Mesodermal cell (in vitro differentiated cells): Measurements from ENCODE around the gene ADAMTS16.

Experiments used
- H3K27ac ChIP-seq: 2 replicates; pipeline ENCODE4 v1.7.0; 2013; ENCODE audit warnings: mild to moderate bottlenecking, low read depth, low read length, moderate library complexity; ENCODE audit not compliant: severe bottlenecking
- H3K36me3 ChIP-seq: 2 replicates; pipeline ENCODE4 v1.7.1; 2013; ENCODE audit warnings: mild to moderate bottlenecking, low read length, moderate library complexity; ENCODE audit not compliant: control insufficient read depth, insufficient read depth
- H3K4me1 ChIP-seq: one replicate; pipeline ENCODE4 v1.7.1; 2013; ENCODE audit warnings: mild to moderate bottlenecking, low read length; ENCODE audit not compliant: insufficient read depth, control insufficient read depth, poor library complexity, severe bottlenecking
- H3K4me3 ChIP-seq: 2 replicates; pipeline ENCODE4 v1.7.0; 2013; ENCODE audit warnings: low read length, control low read depth, mild to moderate bottlenecking; ENCODE audit not compliant: insufficient read depth, poor library complexity, severe bottlenecking; ENCODE audit errors: extremely low read depth
- H3K9me3 ChIP-seq: 2 replicates; pipeline ENCODE4 v1.7.1; 2013; ENCODE audit warnings: mild to moderate bottlenecking, low read length, moderate library complexity; ENCODE audit not compliant: control insufficient read depth
- WGBS, 2 experiments: methylation state at CpG; one replicate each; pipeline ENCODE4 v1.1.5; 2013; ENCODE audit warnings: missing lambda C conversion rate in 2 of 2; ENCODE audit not compliant: insufficient coverage in 2 of 2; 5-methylcytosine and 5-hydroxymethylcytosine counted together

ADAMTS16 gene

GRCh38 chr5:5270958-5271785 is 131.0 kb downstream of the ADAMTS16 start:
- no peaks in the 10 kb centered on the region for H3K36me3 ChIP-seq
- 24 to 33% methylated on average over 10 to 14 of the region's 18 CpGs for WGBS, 2 experiments
- H3K27ac ChIP-seq = peak overlapping the region; percentile 88
- H3K4me3 ChIP-seq = no peak overlapping the region
- H3K4me1 ChIP-seq = peaks cover 25% of the 10 kb centered on the region
- H3K9me3 ChIP-seq = no peaks in the 10 kb centered on the region

GRCh38 chr5:5271786-5272321 is 131.7 kb downstream of the ADAMTS16 start:
- no peak overlapping the region for H3K4me3 ChIP-seq
- H3K9me3 ChIP-seq = no peaks in the 10 kb centered on the region
- no peaks in the 10 kb centered on the region for H3K36me3 ChIP-seq
- peaks cover 25% of the 10 kb centered on the region for H3K4me1 ChIP-seq
- H3K27ac ChIP-seq = peak overlapping the region; percentile 88
- 60 to 62% methylated on average over 3 of the region's 9 CpGs for WGBS, 2 experiments

DNA sequence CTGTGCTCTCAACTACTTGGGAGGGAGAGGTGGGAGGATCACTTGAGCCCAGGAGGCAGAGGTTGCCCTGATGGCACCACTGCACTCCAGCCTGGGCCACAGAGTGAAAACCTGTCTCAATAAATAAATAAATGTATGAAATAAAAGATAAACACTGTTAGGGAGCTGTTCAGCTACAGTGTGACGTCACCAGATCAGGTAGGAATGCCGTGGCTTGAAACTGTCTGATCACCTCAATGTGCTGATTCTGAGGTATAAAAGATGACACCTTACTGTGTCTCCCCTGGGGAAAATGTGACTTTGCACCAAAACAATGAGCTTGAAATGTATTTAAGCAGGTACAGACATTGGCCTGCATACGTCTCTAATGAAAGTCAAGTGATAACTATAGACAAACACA is 133.3 kb downstream of the ADAMTS16 start:
- WGBS, 2 experiments = 90 to 93% methylated on average over 2 to 3 of the region's 3 CpGs
- Histone ChIP-seq H3K4me1 (peaks cover 25% of the 10 kb centered on the region), H3K9me3 (no peaks in the 10 kb centered on the region), H3K27ac (no peak overlapping the region), H3K36me3 (no peaks in the 10 kb centered on the region), H3K4me3 (no peak overlapping the region)

DNA sequence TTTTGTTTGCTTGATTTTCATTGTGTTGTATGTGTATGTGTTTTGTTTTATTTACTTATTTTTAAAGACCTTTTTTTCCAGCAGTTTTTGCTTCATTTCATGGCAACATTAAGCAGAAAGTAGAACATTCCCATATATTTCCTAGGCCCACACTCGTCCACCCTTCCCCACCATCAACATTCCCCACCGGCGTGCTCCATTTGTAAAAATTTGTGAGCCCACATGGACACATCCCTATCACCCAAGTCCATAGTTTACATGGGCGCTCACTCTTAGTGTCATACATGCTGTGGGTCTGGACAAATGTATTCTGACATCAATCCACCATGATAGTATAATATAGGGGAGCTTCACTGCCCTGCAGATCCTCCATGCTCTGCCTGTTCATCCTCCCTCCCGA is 133.8 kb downstream of the ADAMTS16 start:
- H3K27ac ChIP-seq = no peak overlapping the region
- no peaks in the 10 kb centered on the region for H3K9me3 ChIP-seq
- peaks cover 25% of the 10 kb centered on the region for H3K4me1 ChIP-seq
- WGBS, 2 experiments = 91 to 97% methylated on average over 4 of the region's 5 CpGs
- no peaks in the 10 kb centered on the region for H3K36me3 ChIP-seq
- H3K4me3 ChIP-seq = no peak overlapping the region

DNA sequence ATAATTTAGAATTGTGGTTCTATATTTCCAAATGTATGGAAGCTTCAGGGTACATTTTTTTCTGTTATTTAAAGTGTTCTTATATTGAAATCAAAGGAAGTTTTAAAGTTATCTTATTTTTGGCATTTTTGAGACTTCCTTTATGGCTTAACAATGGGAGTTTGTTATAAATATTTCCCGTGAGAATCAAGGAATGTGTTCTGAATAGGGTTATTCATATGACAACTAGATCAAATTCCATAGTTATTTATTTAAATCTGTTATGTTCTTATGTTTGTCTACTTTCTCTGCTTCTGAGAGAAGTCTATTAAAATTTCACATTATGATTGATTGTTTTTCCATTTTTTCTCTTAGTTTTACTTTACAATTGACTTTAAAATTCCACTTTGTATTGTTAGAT is 135.1 kb downstream of the ADAMTS16 start:
- H3K4me3 ChIP-seq = no peak overlapping the region
- H3K9me3 ChIP-seq = no peaks in the 10 kb centered on the region
- WGBS, 2 experiments = no CpG with 5 or more reads among the region's 1 CpG
- H3K4me1 ChIP-seq = peaks cover 25% of the 10 kb centered on the region
- no peaks in the 10 kb centered on the region for H3K36me3 ChIP-seq
- H3K27ac ChIP-seq = no peak overlapping the region

- Histone ChIP-seq H3K27ac (no peak overlapping the region), H3K4me1 (peaks cover 16% of the 10 kb centered on the region), H3K4me3 (no peak overlapping the region), H3K9me3 (no peaks in the 10 kb centered on the region), H3K36me3 (no peaks in the 10 kb centered on the region)
- 92 to 94% methylated on average over 2 to 6 of the region's 8 CpGs for WGBS, 2 experiments
Measured at GRCh38 chr5:5276430-5276829, 136.3 kb downstream of the ADAMTS16 start.

- no peaks in the 10 kb centered on the region for H3K36me3 ChIP-seq
- H3K4me1 ChIP-seq = peaks cover 12% of the 10 kb centered on the region
- H3K4me3 ChIP-seq = no peak overlapping the region
- H3K9me3 ChIP-seq = no peaks in the 10 kb centered on the region
- H3K27ac ChIP-seq = no peak overlapping the region
- 81 to 82% methylated on average over 9 to 11 of the region's 12 CpGs for WGBS, 2 experiments
Measured at GRCh38 chr5:5276951-5277517, 136.9 kb downstream of the ADAMTS16 start.

DNA sequence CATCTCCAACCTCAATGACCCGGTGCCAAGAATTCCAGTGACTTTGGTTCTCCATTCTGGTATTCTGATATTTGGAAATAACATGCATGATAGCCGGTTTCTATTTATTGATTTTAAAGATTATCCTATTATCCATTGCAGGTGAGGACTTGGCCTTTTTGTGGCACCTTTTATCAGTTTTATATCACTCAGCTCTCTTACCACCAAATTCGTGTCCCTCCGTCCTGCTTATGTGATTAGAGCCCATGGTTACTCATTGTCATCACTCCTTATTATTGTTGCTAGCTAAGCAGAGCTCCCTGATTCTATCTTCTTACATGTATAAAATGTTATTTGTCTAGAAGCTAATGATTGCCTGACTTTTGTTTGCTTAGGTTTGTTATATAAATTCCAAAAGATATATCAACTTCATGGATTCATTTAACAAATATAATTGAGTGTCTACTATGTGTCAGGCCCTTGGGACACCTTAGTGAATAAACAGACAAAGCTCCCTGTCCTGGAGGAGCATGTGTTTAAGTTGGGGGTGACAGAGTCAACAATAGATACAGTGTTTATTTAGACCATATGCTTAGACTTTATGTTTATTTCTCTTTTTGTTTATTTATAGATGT is 138.2 kb downstream of the ADAMTS16 start:
- H3K36me3 ChIP-seq = no peaks in the 10 kb centered on the region
- H3K4me1 ChIP-seq = no peaks in the 10 kb centered on the region
- WGBS, 2 experiments = 100% methylated on average over 2 of the region's 4 CpGs; no CpG with 5 or more reads in 1 of the 2 experiments
- peaks cover under 1% of the 10 kb centered on the region for H3K9me3 ChIP-seq
- no peak overlapping the region for H3K4me3 ChIP-seq
- no peak overlapping the region for H3K27ac ChIP-seq

DNA sequence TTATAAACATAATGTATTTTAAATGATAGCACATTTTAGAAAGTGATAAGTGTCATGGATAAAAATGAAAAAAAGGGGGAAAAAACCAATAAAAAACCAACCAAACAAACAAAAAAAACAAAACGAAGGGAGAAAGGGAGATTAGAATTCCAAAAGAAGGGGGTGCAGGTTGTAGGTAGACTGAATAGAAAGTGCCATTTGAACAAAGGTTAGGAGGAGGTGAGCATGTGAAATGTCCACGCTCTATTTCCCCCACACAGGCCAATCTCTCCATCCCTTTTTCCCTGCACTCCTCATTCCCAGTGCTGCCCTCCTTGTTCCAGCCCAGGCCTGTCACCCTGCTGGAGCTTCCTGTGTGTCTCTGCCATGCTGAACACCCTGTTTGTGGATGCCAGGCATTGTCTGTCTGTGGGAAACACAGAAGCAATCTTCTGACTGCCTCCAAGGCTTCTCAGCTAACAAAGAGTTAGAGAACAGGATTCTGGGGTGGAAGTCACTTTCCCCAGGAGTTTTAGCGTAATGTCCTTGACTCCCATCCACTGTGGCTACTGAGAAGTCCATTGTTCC is 138.8 kb downstream of the ADAMTS16 start:
- no peaks in the 10 kb centered on the region for H3K4me1 ChIP-seq
- no peak overlapping the region for H3K4me3 ChIP-seq
- 78 to 80% methylated on average over 1 of the region's 3 CpGs for WGBS, 2 experiments
- H3K36me3 ChIP-seq = no peaks in the 10 kb centered on the region
- no peak overlapping the region for H3K27ac ChIP-seq
- H3K9me3 ChIP-seq = peaks cover 4% of the 10 kb centered on the region

GRCh38 chr5:5285906-5286305 is 145.8 kb downstream of the ADAMTS16 start:
- Histone ChIP-seq H3K9me3 (peaks cover 4% of the 10 kb centered on the region), H3K4me3 (no peak overlapping the region), H3K36me3 (no peaks in the 10 kb centered on the region), H3K27ac (no peak overlapping the region), H3K4me1 (no peaks in the 10 kb centered on the region)
- WGBS, 2 experiments = 100% methylated on average over 2 of the region's 3 CpGs
